IMR-90 (cell line): Measurements from ENCODE around the gene ELL2. TPM values are rescaled to one million over a fixed set of nuclear protein-coding genes. Genes with fewer than 3 reads are reported as not detected.

Experiments
- ATAC-seq: fragments of 200-7000 bp; cut with Tn5 transposase; 2 replicates; pipeline ENCODE4 v1.9.1; 2020; ENCODE audit warnings: low read depth, mild to moderate bottlenecking, moderate library complexity
- BruUV-seq: library from RNA; stranded (reverse); fragments of 400-500 nt; replicated peaks from 2 replicates; lab custom pipeline; 2021; lab: Mats Ljungman, UMichigan
- CTCF ChIA-PET: fragments of 300-600 bp; formaldehyde crosslinking; extraction: SDS; loops from one replicate; lab custom pipeline; 2021; ENCODE audit warnings: antibody characterized with exemption; lab: Yijun Ruan, JAX
- POLR2A ChIA-PET: fragments of 300-600 bp; sonication (Branson Sonifier 250); formaldehyde crosslinking; loops from one replicate; lab custom pipeline; 2022; ENCODE audit warnings: antibody characterized with exemption; ENCODE audit not compliant: unreplicated experiment; lab: Charles Lee
- DNase-seq: peaks from one replicate; pipeline ENCODE4 v3.0.0; 2013
- H2AFZ ChIP-seq: replicated peaks from 2 replicates; pipeline ENCODE3; 2013; ENCODE audit warnings: low read length, mild to moderate bottlenecking; ENCODE audit not compliant: poor library complexity
- H2AK5ac ChIP-seq: 2 replicates; pipeline ENCODE4 v1.6.1; 2013; ENCODE audit warnings: low read depth, low read length, inconsistent platforms
- H2AK9ac ChIP-seq: replicated peaks from 2 replicates; pipeline ENCODE3; 2013; ENCODE audit warnings: mild to moderate bottlenecking, low read depth, low read length, moderate library complexity; ENCODE audit not compliant: poor library complexity
- H2BK120ac ChIP-seq: 2 replicates; pipeline ENCODE4 v1.6.1; 2013; ENCODE audit warnings: low read depth, low read length, inconsistent platforms
- H2BK15ac ChIP-seq: 3 replicates; pipeline ENCODE4 v1.6.1; 2013; ENCODE audit warnings: low read depth, low read length, inconsistent platforms
- H2BK20ac ChIP-seq: 2 replicates; pipeline ENCODE4 v1.6.1; 2013; ENCODE audit warnings: low read depth, mild to moderate bottlenecking, inconsistent platforms, low read length, moderate library complexity
- H2BK5ac ChIP-seq: 2 replicates; pipeline ENCODE4 v1.6.1; 2013; ENCODE audit warnings: mild to moderate bottlenecking, low read depth, low read length, inconsistent platforms; ENCODE audit not compliant: poor library complexity, severe bottlenecking
- H3K14ac ChIP-seq: replicated peaks from 2 replicates; pipeline ENCODE4 v1.6.1; 2013; ENCODE audit warnings: low read depth, low read length, inconsistent platforms
- H3K18ac ChIP-seq: 2 replicates; pipeline ENCODE4 v1.6.1; 2013; ENCODE audit warnings: low read depth, low read length, control low read depth
- H3K23ac ChIP-seq: 2 replicates; pipeline ENCODE4 v1.6.1; 2013; ENCODE audit warnings: low read depth, low read length, inconsistent platforms
- H3K27ac ChIP-seq: 2 replicates; pipeline ENCODE4 v1.5.1; 2013; ENCODE audit warnings: mild to moderate bottlenecking, control low read depth, low read length; ENCODE audit not compliant: insufficient read depth
- H3K27me3 ChIP-seq: 2 replicates; pipeline ENCODE4 v1.6.1; 2013; ENCODE audit warnings: low read length; ENCODE audit not compliant: control insufficient read depth, insufficient read depth
- H3K36me3 ChIP-seq: 2 replicates; pipeline ENCODE4 v1.6.1; 2013; ENCODE audit warnings: low read length, mixed read lengths; ENCODE audit not compliant: control insufficient read depth, insufficient read depth
- H3K4ac ChIP-seq: 2 replicates; pipeline ENCODE4 v1.6.1; 2013; ENCODE audit warnings: low read depth, low read length, inconsistent platforms
- H3K4me1 ChIP-seq: 2 replicates; pipeline ENCODE4 v1.6.1; 2013; ENCODE audit warnings: low read length, mixed read lengths; ENCODE audit not compliant: control insufficient read depth, insufficient read depth
- H3K4me2 ChIP-seq: 2 replicates; pipeline ENCODE4 v1.6.1; 2013; ENCODE audit warnings: low read depth, mild to moderate bottlenecking, control low read depth, low read length, moderate library complexity
- H3K4me3 ChIP-seq: 2 replicates; pipeline ENCODE4 v1.5.1; 2013; ENCODE audit warnings: low read depth, mild to moderate bottlenecking, control low read depth, low read length, moderate library complexity; ENCODE audit not compliant: insufficient read depth
- H3K56ac ChIP-seq: 2 replicates; pipeline ENCODE4 v1.6.1; 2013; ENCODE audit warnings: low read length, inconsistent platforms; ENCODE audit not compliant: insufficient read depth; ENCODE audit errors: extremely low read depth
- H3K79me1 ChIP-seq, 2 experiments: 2 replicates each; pipeline ENCODE4 v1.6.1; 2013; ENCODE audit warnings: low read length in 2 of 2, inconsistent platforms in 1 of 2, low read depth in 1 of 2
- H3K9ac ChIP-seq: 2 replicates; pipeline ENCODE4 v1.6.1; 2013; ENCODE audit warnings: low read depth, low read length, control low read depth
- H3K9me1 ChIP-seq: 2 replicates; pipeline ENCODE4 v1.6.1; 2013; ENCODE audit warnings: low read length, inconsistent platforms; ENCODE audit not compliant: insufficient read depth
- H3K9me3 ChIP-seq: 2 replicates; pipeline ENCODE4 v1.6.1; 2013; ENCODE audit warnings: low read length; ENCODE audit not compliant: control insufficient read depth, insufficient read depth
- H4K20me1 ChIP-seq: 2 replicates; pipeline ENCODE4 v1.6.1; 2013; ENCODE audit warnings: low read length, inconsistent platforms; ENCODE audit not compliant: insufficient read depth
- H4K5ac ChIP-seq: 2 replicates; pipeline ENCODE4 v1.6.1; 2013; ENCODE audit warnings: mild to moderate bottlenecking, low read depth, low read length, control low read depth
- H4K8ac ChIP-seq, 2 experiments: 2 replicates each; pipeline ENCODE4 v1.6.1; 2013; ENCODE audit warnings: low read depth in 2 of 2, low read length in 2 of 2, control low read depth in 1 of 2, inconsistent platforms in 1 of 2
- H4K91ac ChIP-seq: 2 replicates; pipeline ENCODE4 v1.6.1; 2013; ENCODE audit warnings: low read depth, low read length, inconsistent platforms; ENCODE audit not compliant: insufficient read depth
- BHLHE40 ChIP-seq: fragments of 150-350 bp; IDR thresholded peaks from 2 replicates; pipeline ENCODE4 v1.6.1; 2016; ENCODE audit warnings: mild to moderate bottlenecking, low read depth, low read length
- CEBPB ChIP-seq: IDR thresholded peaks from 2 replicates; pipeline ENCODE4 v1.6.1; 2012; ENCODE audit warnings: low read depth, low read length, improper control_type of control experiment
- CHD1 ChIP-seq: IDR thresholded peaks from 2 replicates; pipeline ENCODE4 v1.6.1; 2012; ENCODE audit warnings: low read depth, low read length, improper control_type of control experiment
- CTCF ChIP-seq: conservative IDR thresholded peaks from 2 replicates; pipeline ENCODE4 v1.5.1; 2012; ENCODE audit warnings: mild to moderate bottlenecking, low read depth, low read length, improper control_type of control experiment
- ELK1 ChIP-seq: fragments of 150-350 bp; IDR thresholded peaks from 2 replicates; pipeline ENCODE4 v1.6.1; 2016; ENCODE audit warnings: low read depth, mild to moderate bottlenecking, low read length, moderate library complexity, borderline replicate concordance
- FOS ChIP-seq: fragments of 150-350 bp; IDR thresholded peaks from 2 replicates; pipeline ENCODE4 v1.6.1; 2016; ENCODE audit warnings: low read depth, low read length
- MAFK ChIP-seq: IDR thresholded peaks from 2 replicates; pipeline ENCODE4 v1.6.1; 2012; ENCODE audit warnings: low read depth, low read length, improper control_type of control experiment
- MAZ ChIP-seq: IDR thresholded peaks from 2 replicates; pipeline ENCODE4 v1.6.1; 2012; ENCODE audit warnings: low read depth, mild to moderate bottlenecking, low read length, improper control_type of control experiment, moderate library complexity, borderline replicate concordance
- MXI1 ChIP-seq: IDR thresholded peaks from 2 replicates; pipeline ENCODE4 v1.6.1; 2012; ENCODE audit warnings: low read depth, mild to moderate bottlenecking, low read length, moderate library complexity, borderline replicate concordance
- NFE2L2 ChIP-seq: fragments of 150-350 bp; IDR thresholded peaks from 2 replicates; pipeline ENCODE4 v1.6.1; 2016; ENCODE audit warnings: low read depth, mild to moderate bottlenecking, low read length
- POLR2A ChIP-seq: IDR thresholded peaks from 2 replicates; pipeline ENCODE4 v1.6.1; 2012; ENCODE audit warnings: mild to moderate bottlenecking, low read depth, low read length
- RAD21 ChIP-seq: IDR thresholded peaks from 2 replicates; pipeline ENCODE4 v1.6.1; 2012; ENCODE audit warnings: low read length, improper control_type of control experiment
- RCOR1 ChIP-seq: IDR thresholded peaks from 2 replicates; pipeline ENCODE4 v1.6.1; 2012; ENCODE audit warnings: mild to moderate bottlenecking, low read length, improper control_type of control experiment; ENCODE audit not compliant: insufficient replicate concordance
- RFX5 ChIP-seq: IDR thresholded peaks from 2 replicates; pipeline ENCODE4 v1.8.0; 2012; ENCODE audit warnings: low read depth, mild to moderate bottlenecking, low read length, moderate library complexity
- SMC3 ChIP-seq: fragments of 150-350 bp; IDR thresholded peaks from 2 replicates; pipeline ENCODE4 v1.6.1; 2016; ENCODE audit warnings: low read depth, mild to moderate bottlenecking, antibody characterized with exemption, low read length, moderate library complexity
- USF2 ChIP-seq: fragments of 150-350 bp; IDR thresholded peaks from 2 replicates; pipeline ENCODE4 v1.6.1; 2017; ENCODE audit warnings: mild to moderate bottlenecking, antibody characterized with exemption, low read length, low read depth
- WGBS, 2 experiments: methylation state at CpG; one replicate each; pipeline versions ENCODE4 v1.1.5 to v1.1.7; 2013; ENCODE audit warnings: missing lambda C conversion rate in 2 of 2; ENCODE audit not compliant: insufficient read length in 1 of 2; ENCODE audit errors: extremely low coverage in 2 of 2; 5-methylcytosine and 5-hydroxymethylcytosine counted together
- dilution Hi-C: fragments of 300-500 bp; cut with HindIII; formaldehyde crosslinking; loops from one replicate; pipeline ENCODE4 v1.14.3; 2018; ENCODE audit warnings: low sequenced_read_pairs; ENCODE audit not compliant: unreplicated experiment
- in situ Hi-C: fragments of 300-500 bp; cut with MboI; formaldehyde crosslinking; loops from 3 replicates; pipeline ENCODE4 v1.14.3; 2019; ENCODE audit warnings: low sequenced_read_pairs, inconsistent platforms, mixed read lengths
- intact Hi-C: fragments of 100-400 bp; cut with micrococcal nuclease; formaldehyde crosslinking; loops from 2 replicates; pipeline ENCODE4 v1.10.0; 2022
- polyA plus RNA-seq, 3 experiments: library from polyadenylated mRNA; depleted of rRNA; stranded (reverse); fragments of >200 nt; gene quantifications; 2 replicates each; pipeline ENCODE4 v1.2.3, GENCODE V29; 2012; ENCODE audit warnings: low replicate concordance in 1 of 3
- total RNA-seq: library from RNA; depleted of rRNA; stranded (reverse); fragments of >200 nt; gene quantifications from 2 replicates; pipeline ENCODE4 v1.2.3, GENCODE V29; 2012

The ELL2 gene
- total and polyA plus RNA-seq, 2 of the 4 experiments (the other 2 are of a cell fraction), result 61.4 to 92.5 TPM

GRCh38 chr5:95889076-95889475 lies 72.6 kb downstream of the ELL2 start:
- no CpG with 5 or more reads among the region's 1 CpG for WGBS, 2 experiments
- H3K36me3 ChIP-seq, result peaks cover 58% of the 10 kb centered on the region

More at GRCh38 chr5:95889076-95889475, 72.6 kb downstream of the ELL2 start:
- no peak overlapping the region for H3K23ac ChIP-seq
- no peak overlapping the region for H2AK5ac ChIP-seq
- peaks cover 11% of the 10 kb centered on the region for H3K9me1 ChIP-seq
- peak overlapping the region; percentile 41 for H2BK5ac ChIP-seq
- no peak for TF ChIP-seq FOS
- no peak for TF ChIP-seq RFX5
- no peak for TF ChIP-seq SMC3
- TF ChIP-seq NFE2L2, result no peak
- TF ChIP-seq USF2, result no peak
- TF ChIP-seq BHLHE40, result no peak
- TF ChIP-seq MAZ, result no peak
- no peak for TF ChIP-seq CHD1
- no peak for TF ChIP-seq MAFK
- no peak for TF ChIP-seq RAD21
- no peak for TF ChIP-seq CEBPB
- no peak for TF ChIP-seq ELK1
- TF ChIP-seq RCOR1, result no peak
- TF ChIP-seq CTCF, result no peak
- TF ChIP-seq MXI1, result no peak
- TF ChIP-seq POLR2A, result no peak
- DNase-seq (no peak), ATAC-seq (no peak)
- H3K4me2 ChIP-seq, result no peak overlapping the region
- intact Hi-C loops, result no loop called here
- H3K56ac ChIP-seq, result no peak overlapping the region
- ChIA-PET CTCF (no interaction called here), POLR2A (interaction anchor here (0.7 kb wide), 1 partner anchor 560 kb away, joined by 6 read pairs; no protein-coding TSS in a partner anchor)
- H3K9ac ChIP-seq, result no peak overlapping the region
- H2AK9ac ChIP-seq, result no peak overlapping the region
- peaks cover 9% of the 10 kb centered on the region for H3K4me1 ChIP-seq
- H2BK20ac ChIP-seq, result no peak overlapping the region
- H4K20me1 ChIP-seq, result peaks cover 13% of the 10 kb centered on the region; the same call in 1 of the 2 replicates
- H2AFZ ChIP-seq, result no peak overlapping the region
- no peak overlapping the region for H3K18ac ChIP-seq
- H3K27ac ChIP-seq, result no peak overlapping the region
- H3K27me3 ChIP-seq, result no peaks in the 10 kb centered on the region
- H3K79me1 ChIP-seq, result peaks cover 18 to 65% of the 10 kb centered on the region in 2 experiments
- no peak overlapping the region for H2BK120ac ChIP-seq
- dilution Hi-C loops, result no loop called here
- H4K8ac ChIP-seq, result no peak overlapping the region
- H3K9me3 ChIP-seq, result no peaks in the 10 kb centered on the region
- BruUV-seq, result no TSS peak
- in situ Hi-C loops, result no loop called here
- H4K5ac ChIP-seq, result no peak overlapping the region
- H3K4me3 ChIP-seq, result no peak overlapping the region
- H4K91ac ChIP-seq, result no peak overlapping the region
- H3K14ac ChIP-seq, result no peak overlapping the region
- H2BK15ac ChIP-seq, result no peak overlapping the region
- no peak overlapping the region for H3K4ac ChIP-seq
